SK-N-SH treated with all-trans-retinoic acid at 6 μM for 48 hours (cell line): ENCODE measurements around the gene TMEM209.
"Not testable (repeated sequence)": the region's sequence is repeated elsewhere in the genome, so short reads cannot be mapped to it uniquely, and the experiment has no call there.

Experiments
- ATAC-seq: fragments of 200-7000 bp; cut with Tn5 transposase; 3 replicates; pipeline ENCODE4 v1.9.1; 2020; ENCODE audit warnings: mild to moderate bottlenecking, moderate library complexity
- ARNTL ChIP-seq: fragments of 450-650 bp; formaldehyde crosslinking; IDR thresholded peaks from 2 replicates; pipeline ENCODE4 v1.5.0; 2020; ENCODE audit warnings: low read depth, mild to moderate bottlenecking, moderate library complexity, borderline replicate concordance
- BACH2 ChIP-seq: fragments of 250-450 bp; sonication (Bioruptor Pico); IDR thresholded peaks from 2 replicates; pipeline ENCODE4 v1.9.0; 2021; ENCODE audit warnings: mild to moderate bottlenecking, borderline replicate concordance
- CREB5 ChIP-seq: fragments of 250-450 bp; sonication (Bioruptor Pico); IDR thresholded peaks from 2 replicates; pipeline ENCODE4 v1.5.1; 2020; ENCODE audit warnings: low read depth, mild to moderate bottlenecking, moderate library complexity
- CSDC2 ChIP-seq: fragments of 250-450 bp; sonication (Bioruptor Pico); IDR thresholded peaks from 2 replicates; pipeline ENCODE4 v1.5.0; 2020; ENCODE audit warnings: mild to moderate bottlenecking, moderate library complexity
- CSRNP3 ChIP-seq: fragments of 250-450 bp; sonication (Bioruptor Pico); IDR thresholded peaks from 2 replicates; pipeline ENCODE4 v1.5.1; 2021; ENCODE audit warnings: mild to moderate bottlenecking, moderate library complexity
- GLIS3 ChIP-seq: fragments of 250-450 bp; sonication (Bioruptor Pico); IDR thresholded peaks from 2 replicates; pipeline ENCODE4 v1.5.0; 2020; ENCODE audit warnings: mild to moderate bottlenecking, moderate library complexity
- PPARA ChIP-seq: fragments of 250-450 bp; sonication (Bioruptor Pico); IDR thresholded peaks from 2 replicates; pipeline ENCODE4 v1.5.0; 2020; ENCODE audit warnings: mild to moderate bottlenecking, borderline replicate concordance
- RARB ChIP-seq: fragments of 250-450 bp; sonication (Bioruptor Pico); IDR thresholded peaks from 2 replicates; pipeline ENCODE4 v1.8.0; 2021; ENCODE audit warnings: mild to moderate bottlenecking, moderate library complexity
- SNAI2 ChIP-seq: fragments of 250-450 bp; sonication (Bioruptor Pico); IDR thresholded peaks from 2 replicates; pipeline ENCODE4 v1.5.0; 2020; ENCODE audit warnings: mild to moderate bottlenecking, moderate library complexity
- TCF4 ChIP-seq: fragments of 250-450 bp; sonication (Bioruptor Pico); IDR thresholded peaks from 2 replicates; pipeline ENCODE4 v1.8.0; 2021; ENCODE audit warnings: mild to moderate bottlenecking, moderate library complexity, borderline replicate concordance
- ZC3H10 ChIP-seq: fragments of 250-450 bp; sonication (Bioruptor Pico); IDR thresholded peaks from 2 replicates; pipeline ENCODE4 v1.5.1; 2021; ENCODE audit warnings: mild to moderate bottlenecking, moderate library complexity
- ZFP3 ChIP-seq: fragments of 250-450 bp; sonication (Bioruptor Pico); IDR thresholded peaks from 2 replicates; pipeline ENCODE4 v1.5.0; 2020; ENCODE audit warnings: mild to moderate bottlenecking, moderate library complexity
- ZFP30 ChIP-seq: fragments of 450-650 bp; formaldehyde crosslinking; IDR thresholded peaks from 2 replicates; pipeline ENCODE4 v1.5.0; 2022; ENCODE audit warnings: mild to moderate bottlenecking, moderate library complexity
- ZNF565 ChIP-seq: fragments of 450-650 bp; formaldehyde crosslinking; conservative IDR thresholded peaks from 2 replicates; pipeline ENCODE4 v1.5.0; 2020; ENCODE audit warnings: low read depth, mild to moderate bottlenecking, moderate library complexity
- ZNF70 ChIP-seq: fragments of 450-650 bp; formaldehyde crosslinking; IDR thresholded peaks from 2 replicates; pipeline ENCODE4 v1.5.0; 2020; ENCODE audit warnings: mild to moderate bottlenecking, moderate library complexity
- ZNF8 ChIP-seq: fragments of 450-650 bp; formaldehyde crosslinking; IDR thresholded peaks from 2 replicates; pipeline ENCODE4 v1.5.0; 2020; ENCODE audit warnings: mild to moderate bottlenecking, moderate library complexity
- TF ChIP-seq, protein P1 (sequence below): fragments of 250-450 bp; sonication (Bioruptor Pico); IDR thresholded peaks from 2 replicates; pipeline ENCODE4 v1.5.0; 2020; ENCODE audit warnings: mild to moderate bottlenecking, moderate library complexity
- TF ChIP-seq, protein P2 (sequence below): fragments of 250-450 bp; sonication (Bioruptor Pico); IDR thresholded peaks from 2 replicates; pipeline ENCODE4 v1.8.0; 2021; ENCODE audit warnings: low read depth, mild to moderate bottlenecking, moderate library complexity, borderline replicate concordance
- TF ChIP-seq, protein P3 (sequence below): fragments of 250-450 bp; sonication (Bioruptor Pico); IDR thresholded peaks from 2 replicates; pipeline ENCODE4 v1.8.0; 2020; ENCODE audit warnings: mild to moderate bottlenecking, moderate library complexity, borderline replicate concordance

TMEM209 gene

DNA sequence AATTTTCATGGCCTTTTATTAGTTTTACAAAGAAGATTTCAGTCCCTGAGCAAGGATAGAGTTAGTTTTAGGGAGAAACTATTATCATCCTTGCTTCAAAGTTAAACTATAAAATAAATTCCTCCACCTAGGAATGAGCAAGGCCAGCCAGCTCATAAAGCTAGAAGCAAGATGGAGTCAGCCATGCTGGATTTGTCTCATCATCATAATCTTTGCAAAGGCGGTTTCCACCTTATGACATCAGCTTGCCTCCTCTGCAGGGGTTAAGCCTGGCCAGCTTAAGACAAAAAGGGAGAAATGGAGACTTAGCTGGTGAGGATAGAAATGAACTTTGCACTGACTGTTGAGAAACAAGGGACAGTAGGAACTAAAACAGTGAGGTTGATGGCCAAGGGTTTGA is 21.1 kb upstream of the TMEM209 start:
- TF ChIP-seq CSDC2 (CRISPR knock-in tag) (no peak), BACH2 (CRISPR knock-in tag) (no peak), CSRNP3 (no peak), PPARA (CRISPR knock-in tag) (no peak), ARNTL (CRISPR knock-in tag) (no peak), ZNF565 (CRISPR knock-in tag) (no peak), ZFP30 (CRISPR knock-in tag) (no peak), ZNF8 (no peak), ZFP3 (no peak), CREB5 (CRISPR knock-in tag) (no peak), TCF4 (no peak), RARB (CRISPR knock-in tag) (no peak), ZC3H10 (CRISPR knock-in tag) (no peak)
- TF ChIP-seq, protein P1, sequence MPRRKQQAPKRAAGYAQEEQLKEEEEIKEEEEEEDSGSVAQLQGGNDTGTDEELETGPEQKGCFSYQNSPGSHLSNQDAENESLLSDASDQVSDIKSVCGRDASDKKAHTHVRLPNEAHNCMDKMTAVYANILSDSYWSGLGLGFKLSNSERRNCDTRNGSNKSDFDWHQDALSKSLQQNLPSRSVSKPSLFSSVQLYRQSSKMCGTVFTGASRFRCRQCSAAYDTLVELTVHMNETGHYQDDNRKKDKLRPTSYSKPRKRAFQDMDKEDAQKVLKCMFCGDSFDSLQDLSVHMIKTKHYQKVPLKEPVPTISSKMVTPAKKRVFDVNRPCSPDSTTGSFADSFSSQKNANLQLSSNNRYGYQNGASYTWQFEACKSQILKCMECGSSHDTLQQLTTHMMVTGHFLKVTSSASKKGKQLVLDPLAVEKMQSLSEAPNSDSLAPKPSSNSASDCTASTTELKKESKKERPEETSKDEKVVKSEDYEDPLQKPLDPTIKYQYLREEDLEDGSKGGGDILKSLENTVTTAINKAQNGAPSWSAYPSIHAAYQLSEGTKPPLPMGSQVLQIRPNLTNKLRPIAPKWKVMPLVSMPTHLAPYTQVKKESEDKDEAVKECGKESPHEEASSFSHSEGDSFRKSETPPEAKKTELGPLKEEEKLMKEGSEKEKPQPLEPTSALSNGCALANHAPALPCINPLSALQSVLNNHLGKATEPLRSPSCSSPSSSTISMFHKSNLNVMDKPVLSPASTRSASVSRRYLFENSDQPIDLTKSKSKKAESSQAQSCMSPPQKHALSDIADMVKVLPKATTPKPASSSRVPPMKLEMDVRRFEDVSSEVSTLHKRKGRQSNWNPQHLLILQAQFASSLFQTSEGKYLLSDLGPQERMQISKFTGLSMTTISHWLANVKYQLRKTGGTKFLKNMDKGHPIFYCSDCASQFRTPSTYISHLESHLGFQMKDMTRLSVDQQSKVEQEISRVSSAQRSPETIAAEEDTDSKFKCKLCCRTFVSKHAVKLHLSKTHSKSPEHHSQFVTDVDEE (CRISPR knock-in tag): no peak
- TF ChIP-seq, protein P2, sequence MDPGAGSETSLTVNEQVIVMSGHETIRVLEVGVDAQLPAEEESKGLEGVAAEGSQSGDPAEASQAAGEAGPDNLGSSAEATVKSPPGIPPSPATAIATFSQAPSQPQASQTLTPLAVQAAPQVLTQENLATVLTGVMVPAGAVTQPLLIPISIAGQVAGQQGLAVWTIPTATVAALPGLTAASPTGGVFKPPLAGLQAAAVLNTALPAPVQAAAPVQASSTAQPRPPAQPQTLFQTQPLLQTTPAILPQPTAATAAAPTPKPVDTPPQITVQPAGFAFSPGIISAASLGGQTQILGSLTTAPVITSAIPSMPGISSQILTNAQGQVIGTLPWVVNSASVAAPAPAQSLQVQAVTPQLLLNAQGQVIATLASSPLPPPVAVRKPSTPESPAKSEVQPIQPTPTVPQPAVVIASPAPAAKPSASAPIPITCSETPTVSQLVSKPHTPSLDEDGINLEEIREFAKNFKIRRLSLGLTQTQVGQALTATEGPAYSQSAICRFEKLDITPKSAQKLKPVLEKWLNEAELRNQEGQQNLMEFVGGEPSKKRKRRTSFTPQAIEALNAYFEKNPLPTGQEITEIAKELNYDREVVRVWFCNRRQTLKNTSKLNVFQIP (CRISPR knock-in tag): no peak
- TF ChIP-seq, protein P3, sequence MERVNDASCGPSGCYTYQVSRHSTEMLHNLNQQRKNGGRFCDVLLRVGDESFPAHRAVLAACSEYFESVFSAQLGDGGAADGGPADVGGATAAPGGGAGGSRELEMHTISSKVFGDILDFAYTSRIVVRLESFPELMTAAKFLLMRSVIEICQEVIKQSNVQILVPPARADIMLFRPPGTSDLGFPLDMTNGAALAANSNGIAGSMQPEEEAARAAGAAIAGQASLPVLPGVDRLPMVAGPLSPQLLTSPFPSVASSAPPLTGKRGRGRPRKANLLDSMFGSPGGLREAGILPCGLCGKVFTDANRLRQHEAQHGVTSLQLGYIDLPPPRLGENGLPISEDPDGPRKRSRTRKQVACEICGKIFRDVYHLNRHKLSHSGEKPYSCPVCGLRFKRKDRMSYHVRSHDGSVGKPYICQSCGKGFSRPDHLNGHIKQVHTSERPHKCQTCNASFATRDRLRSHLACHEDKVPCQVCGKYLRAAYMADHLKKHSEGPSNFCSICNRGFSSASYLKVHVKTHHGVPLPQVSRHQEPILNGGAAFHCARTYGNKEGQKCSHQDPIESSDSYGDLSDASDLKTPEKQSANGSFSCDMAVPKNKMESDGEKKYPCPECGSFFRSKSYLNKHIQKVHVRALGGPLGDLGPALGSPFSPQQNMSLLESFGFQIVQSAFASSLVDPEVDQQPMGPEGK (CRISPR knock-in tag): no peak
- no peak for ATAC-seq

DNA sequence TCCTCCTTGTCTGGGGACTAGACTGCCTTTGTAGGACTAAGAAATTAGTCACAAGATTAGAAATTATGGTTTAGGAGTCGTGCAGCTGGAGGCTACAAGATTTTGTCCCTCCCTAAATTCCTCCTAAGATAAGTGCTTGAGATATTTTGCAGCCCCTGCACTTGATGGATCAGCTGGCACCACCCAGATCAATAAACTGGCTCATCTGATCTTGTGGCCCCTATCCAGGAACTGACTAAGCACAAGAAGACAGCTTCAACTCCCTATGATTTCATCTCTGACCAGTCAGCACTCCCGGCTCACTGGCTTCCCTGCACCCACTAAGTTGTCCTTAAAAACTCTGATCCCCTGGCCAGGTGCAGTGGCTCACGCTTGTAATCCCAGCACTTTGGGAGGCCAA is 19.7 kb upstream of the TMEM209 start:
- ATAC-seq: not testable (repeated sequence)

GRCh38 chr7:130224210-130224609 is 19.0 kb upstream of the TMEM209 start:
- no peak for ATAC-seq
- TF ChIP-seq ZNF8 (no peak), RARB (CRISPR knock-in tag) (no peak), ZC3H10 (CRISPR knock-in tag) (no peak), BACH2 (CRISPR knock-in tag) (no peak), ZFP30 (CRISPR knock-in tag) (no peak), SNAI2 (CRISPR knock-in tag) (no peak), ZFP3 (no peak), CSDC2 (CRISPR knock-in tag) (no peak), PPARA (CRISPR knock-in tag) (no peak), GLIS3 (no peak), ZNF70 (no peak), TCF4 (no peak), ZNF565 (CRISPR knock-in tag) (no peak), ARNTL (CRISPR knock-in tag) (no peak)
- TF ChIP-seq, protein P1 (CRISPR knock-in tag): no peak
- TF ChIP-seq, protein P2 (CRISPR knock-in tag): no peak
- TF ChIP-seq, protein P3 (CRISPR knock-in tag): no peak
